CD8-positive, alpha-beta memory T cell (primary cell): ENCODE measurements around the gene PRKAG2. TPM values are rescaled to one million over a fixed set of nuclear protein-coding genes. Genes with fewer than 3 reads are reported as not detected.
A peak's percentile ranks its signal among the peaks of the same experiment; 100 is the strongest.

Experiments used
- CTCF ChIA-PET: fragments of 350-600 bp; sonication (Branson Sonifier 250); formaldehyde crosslinking; loops from one replicate; lab custom pipeline; 2021; ENCODE audit warnings: antibody characterized with exemption; lab: Charles Lee
- POLR2A ChIA-PET: fragments of 350-600 bp; sonication (Branson Sonifier 250); formaldehyde crosslinking; loops from one replicate; lab custom pipeline; 2021; ENCODE audit warnings: antibody characterized with exemption; lab: Charles Lee
- DNase-seq, 5 donors: peaks; one replicate each; pipeline versions ENCODE4 v3.0.0 to v3.0.0-alpha.2; 2020 to 2022; ENCODE audit warnings: mixed read lengths in 1 of 5
- H3K27ac ChIP-seq: one replicate; pipeline ENCODE4 v1.7.0; 2013; ENCODE audit warnings: low read depth, mild to moderate bottlenecking, low read length, moderate library complexity
- H3K27me3 ChIP-seq: 2 replicates; pipeline ENCODE4 v1.7.0; 2013; ENCODE audit warnings: low read length, mild to moderate bottlenecking; ENCODE audit not compliant: insufficient read depth, poor library complexity, severe bottlenecking
- H3K36me3 ChIP-seq: 2 replicates; pipeline ENCODE4 v1.7.0; 2013; ENCODE audit warnings: mild to moderate bottlenecking, low read length, moderate library complexity; ENCODE audit not compliant: insufficient read depth
- H3K4me1 ChIP-seq: 2 replicates; pipeline ENCODE4 v1.7.0; 2013; ENCODE audit warnings: mild to moderate bottlenecking, low read length, moderate library complexity; ENCODE audit not compliant: insufficient read depth
- H3K4me3 ChIP-seq: 2 replicates; pipeline ENCODE4 v1.7.0; 2013; ENCODE audit warnings: mild to moderate bottlenecking, low read length
- H3K9me3 ChIP-seq: 2 replicates; pipeline ENCODE4 v1.7.0; 2013; ENCODE audit warnings: mild to moderate bottlenecking, low read length
- H3K27ac Mint-ChIP-seq, 8 donors: one replicate each; pipeline ENCODE4 v1.8.0; 2020 to 2021; ENCODE audit warnings: mixed read lengths in 8 of 8, mild to moderate bottlenecking in 6 of 8, inconsistent platforms in 3 of 8, moderate library complexity in 3 of 8
- H3K27me3 Mint-ChIP-seq, 2 donors: one replicate each; pipeline ENCODE4 v1.8.0; 2020 to 2021; ENCODE audit warnings: mixed read lengths in 2 of 2, mild to moderate bottlenecking in 1 of 2, moderate library complexity in 1 of 2
- H3K36me3 Mint-ChIP-seq, 3 donors: one replicate each; pipeline ENCODE4 v1.8.0; 2020 to 2021; ENCODE audit warnings: mixed read lengths in 3 of 3, inconsistent platforms in 1 of 3, mild to moderate bottlenecking in 1 of 3
- H3K4me1 Mint-ChIP-seq, 3 donors: one replicate each; pipeline ENCODE4 v1.8.0; 2020 to 2021; ENCODE audit warnings: mixed read lengths in 3 of 3, inconsistent platforms in 1 of 3, mild to moderate bottlenecking in 1 of 3
- H3K4me3 Mint-ChIP-seq, 7 donors: one replicate each; pipeline ENCODE4 v1.8.0; 2020 to 2021; ENCODE audit warnings: mixed read lengths in 7 of 7, mild to moderate bottlenecking in 6 of 7, moderate library complexity in 4 of 7, inconsistent platforms in 2 of 7
- H3K9me3 Mint-ChIP-seq, 5 donors: one replicate each; pipeline ENCODE4 v1.8.0; 2020 to 2022; ENCODE audit warnings: mixed read lengths in 5 of 5, mild to moderate bottlenecking in 3 of 5, moderate library complexity in 2 of 5, inconsistent platforms in 1 of 5
- polyA plus RNA-seq: library from polyadenylated mRNA; unstranded; fragments of 300-500 nt; fragmentation: Illumina TruSeq; gene quantifications from one replicate; pipeline ENCODE4 v1.2.3, GENCODE V29; 2021
- total RNA-seq, 2 experiments: library from RNA; stranded (reverse); gene quantifications; one replicate each; pipeline ENCODE4 v1.2.3, GENCODE V29; 2021

Gene PRKAG2
- total and polyA plus RNA-seq, 3 experiments from 2014 or later: 23.1 to 31.4 (median 27.2) TPM

GRCh38 chr7:151515276-151515565 lies 361.7 kb downstream of the PRKAG2 start:
- CTCF ChIA-PET: no interaction called here
- Mint-ChIP-seq H3K9me3 (peaks cover 0 to 2% (median 0%) of the 10 kb centered on the region in 5 donors), H3K27me3 (peaks cover 0 to 4% of the 10 kb centered on the region in 2 donors), H3K27ac (peak overlapping the region in 2 of 8 donors; percentile 20 to 24), H3K4me1 (peaks cover 64 to 87% (median 86%) of the 10 kb centered on the region in 3 donors), H3K4me3 (peak overlapping the region in 2 of 7 donors; percentile 23 to 34), H3K36me3 (peaks cover 0 to 11% (median 0%) of the 10 kb centered on the region in 3 donors)
- POLR2A ChIA-PET: no interaction called here
- H3K27ac ChIP-seq: no peak overlapping the region
- no peaks in the 10 kb centered on the region for H3K27me3 ChIP-seq
- H3K4me1 ChIP-seq: peaks cover 50% of the 10 kb centered on the region
- no peaks in the 10 kb centered on the region for H3K36me3 ChIP-seq
- H3K4me3 ChIP-seq: no peak overlapping the region
- H3K9me3 ChIP-seq: no peaks in the 10 kb centered on the region
- DNase-seq: no peak

DNA sequence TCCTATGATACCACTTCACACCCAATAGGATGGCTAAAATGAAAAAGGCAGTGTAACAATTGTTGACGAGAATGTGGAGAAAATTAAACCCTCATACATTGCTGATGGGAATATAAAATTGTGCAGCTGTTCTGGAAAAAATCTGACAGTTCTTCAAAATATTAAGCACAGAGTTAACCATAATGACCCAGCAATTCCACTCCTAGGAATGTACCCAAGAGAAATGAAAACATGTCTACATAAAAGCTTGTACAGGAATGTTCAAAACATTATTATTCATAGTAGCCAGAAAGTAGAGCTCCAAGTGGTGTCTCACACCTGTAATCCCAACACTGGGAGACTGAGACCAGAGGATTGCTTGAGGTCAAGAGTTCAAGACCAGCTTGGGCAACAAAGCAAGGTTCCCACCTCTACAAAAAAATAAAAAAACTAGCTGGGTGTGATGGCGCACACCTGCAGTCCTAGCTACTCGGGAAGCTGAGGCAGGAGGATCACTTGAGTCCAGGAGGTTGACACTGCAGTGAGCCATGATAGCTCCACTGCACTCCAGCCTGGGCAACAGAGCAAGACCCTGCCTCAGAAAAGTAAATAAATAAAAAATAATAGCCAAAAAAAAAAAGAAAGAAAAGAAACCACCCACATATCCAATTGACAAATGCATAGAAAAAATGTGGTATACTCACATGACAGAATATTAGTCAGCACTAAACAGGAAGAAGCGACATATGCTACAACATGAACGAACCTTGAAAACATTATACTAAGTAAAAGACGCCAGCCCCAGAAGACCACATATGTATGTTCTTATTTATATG lies 362.2 kb downstream of the PRKAG2 start:
- Mint-ChIP-seq H3K27ac (peak overlapping the region in 3 of 8 donors; percentile 11 to 24 (median 20)), H3K36me3 (peaks cover 0 to 9% (median 0%) of the 10 kb centered on the region in 3 donors), H3K4me3 (peak overlapping the region in 2 of 7 donors; percentile 23 to 34), H3K27me3 (peaks cover 0 to 3% of the 10 kb centered on the region in 2 donors), H3K9me3 (peaks cover 0 to under 1% (median 0%) of the 10 kb centered on the region in 5 donors), H3K4me1 (peaks cover 68 to 88% (median 87%) of the 10 kb centered on the region in 3 donors)
- Histone ChIP-seq H3K9me3 (no peaks in the 10 kb centered on the region), H3K27ac (no peak overlapping the region), H3K27me3 (no peaks in the 10 kb centered on the region), H3K4me3 (no peak overlapping the region), H3K36me3 (no peaks in the 10 kb centered on the region), H3K4me1 (peaks cover 52% of the 10 kb centered on the region)
- ChIA-PET CTCF (interaction anchor here (1.3 kb wide), 1 partner anchor 117 kb away, joined by 3 read pairs; no protein-coding TSS in a partner anchor), POLR2A (no interaction called here)
- DNase-seq: no peak

- H3K9me3 ChIP-seq: no peaks in the 10 kb centered on the region
- Mint-ChIP-seq H3K4me3 (no peak overlapping the region), H3K27me3 (no peaks in the 10 kb centered on the region), H3K36me3 (peaks cover 0 to 3% (median 2%) of the 10 kb centered on the region in 3 donors), H3K27ac (peak overlapping the region in 1 of 8 donors; percentile 35), H3K9me3 (no peaks in the 10 kb centered on the region), H3K4me1 (peaks cover 74 to 97% (median 94%) of the 10 kb centered on the region in 3 donors)
- H3K4me3 ChIP-seq: no peak overlapping the region
- no peak overlapping the region for H3K27ac ChIP-seq
- DNase-seq: no peak
- ChIA-PET POLR2A (no interaction called here), CTCF (no interaction called here)
- H3K4me1 ChIP-seq: peaks cover 59% of the 10 kb centered on the region
- H3K36me3 ChIP-seq: no peaks in the 10 kb centered on the region
- no peaks in the 10 kb centered on the region for H3K27me3 ChIP-seq
Measured at GRCh38 chr7:151513133-151513532, 363.8 kb downstream of the PRKAG2 start.

GRCh38 chr7:151512353-151512752 lies 364.6 kb downstream of the PRKAG2 start:
- CTCF ChIA-PET: no interaction called here
- POLR2A ChIA-PET: no interaction called here

DNA sequence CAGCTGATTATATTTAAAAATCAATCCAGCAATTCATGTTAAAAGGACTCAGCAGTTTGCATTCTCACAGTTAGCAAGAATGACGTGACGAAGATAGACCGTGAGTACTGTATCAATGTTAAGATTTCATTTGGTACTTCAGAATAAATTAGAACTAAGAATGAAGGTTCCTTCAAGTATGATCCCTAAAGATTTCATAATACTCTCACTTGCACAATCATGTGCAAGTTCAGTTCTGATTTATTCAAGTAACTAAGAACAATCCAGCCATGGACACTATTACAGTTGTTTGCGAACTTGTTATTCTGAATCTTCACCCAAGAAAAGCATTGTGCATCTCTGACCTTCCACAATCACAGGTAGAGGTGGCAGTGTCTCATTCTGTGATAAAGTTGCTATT lies 365.0 kb downstream of the PRKAG2 start:
- H3K27me3 Mint-ChIP-seq: no peaks in the 10 kb centered on the region
- Histone ChIP-seq H3K27ac (no peak overlapping the region), H3K4me3 (no peak overlapping the region), H3K27me3 (no peaks in the 10 kb centered on the region), H3K36me3 (no peaks in the 10 kb centered on the region), H3K9me3 (no peaks in the 10 kb centered on the region), H3K4me1 (peaks cover 51% of the 10 kb centered on the region)
- peaks cover 0 to 2% (median 0%) of the 10 kb centered on the region in 3 donors for H3K36me3 Mint-ChIP-seq
- H3K4me1 Mint-ChIP-seq: peaks cover 71 to 97% (median 92%) of the 10 kb centered on the region in 3 donors
- no peak overlapping the region for H3K4me3 Mint-ChIP-seq
- H3K9me3 Mint-ChIP-seq: no peaks in the 10 kb centered on the region
- DNase-seq: no peak
- no peak overlapping the region for H3K27ac Mint-ChIP-seq
- CTCF ChIA-PET: no interaction called here
- POLR2A ChIA-PET: no interaction called here

More at GRCh38 chr7:151512353-151512752, 364.6 kb downstream of the PRKAG2 start:
- Mint-ChIP-seq H3K27me3 (no peaks in the 10 kb centered on the region), H3K4me3 (peak overlapping the region in 1 of 7 donors; percentile 26), H3K27ac (peak overlapping the region in 1 of 8 donors; percentile 11), H3K9me3 (no peaks in the 10 kb centered on the region), H3K4me1 (peaks cover 71 to 97% (median 92%) of the 10 kb centered on the region in 3 donors), H3K36me3 (peaks cover 0 to 2% (median 0%) of the 10 kb centered on the region in 3 donors)
- Histone ChIP-seq H3K27ac (no peak overlapping the region), H3K9me3 (no peaks in the 10 kb centered on the region), H3K4me1 (peaks cover 51% of the 10 kb centered on the region), H3K4me3 (no peak overlapping the region), H3K36me3 (no peaks in the 10 kb centered on the region), H3K27me3 (no peaks in the 10 kb centered on the region)
- no peak for DNase-seq

DNA sequence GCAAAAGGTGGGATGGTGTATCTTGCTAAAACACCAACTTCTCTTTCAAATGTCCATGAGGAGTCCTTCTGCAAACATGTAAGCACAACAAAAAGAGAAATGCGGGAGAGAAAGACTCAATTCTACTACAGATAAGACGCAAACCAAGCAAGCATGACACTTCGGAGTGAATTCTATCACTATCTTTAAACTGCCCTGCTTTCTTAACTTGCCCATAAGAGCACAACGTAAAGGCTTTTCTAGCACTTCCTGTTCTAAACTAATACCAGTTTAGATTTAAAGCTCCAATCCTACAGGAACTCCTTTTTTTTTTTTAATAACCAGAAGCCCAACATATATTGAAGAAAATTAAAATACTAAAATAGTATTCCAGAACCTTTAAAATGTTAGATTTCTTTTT lies 365.6 kb downstream of the PRKAG2 start:
- peaks cover 49% of the 10 kb centered on the region for H3K4me1 ChIP-seq
- Mint-ChIP-seq H3K4me1 (peaks cover 70 to 96% (median 94%) of the 10 kb centered on the region in 3 donors), H3K27ac (no peak overlapping the region), H3K9me3 (no peaks in the 10 kb centered on the region), H3K27me3 (no peaks in the 10 kb centered on the region), H3K4me3 (no peak overlapping the region), H3K36me3 (peaks cover 0 to 2% (median 0%) of the 10 kb centered on the region in 3 donors)
- no peaks in the 10 kb centered on the region for H3K27me3 ChIP-seq
- ChIA-PET POLR2A (no interaction called here), CTCF (interaction anchor here (0.6 kb wide), 1 partner anchor 446 kb away, joined by 3 read pairs; no protein-coding TSS in a partner anchor)
- H3K4me3 ChIP-seq: no peak overlapping the region
- no peaks in the 10 kb centered on the region for H3K9me3 ChIP-seq
- no peak for DNase-seq
- H3K27ac ChIP-seq: no peak overlapping the region
- no peaks in the 10 kb centered on the region for H3K36me3 ChIP-seq

- no peaks in the 10 kb centered on the region for H3K9me3 Mint-ChIP-seq
- CTCF ChIA-PET: interaction anchor here (1.5 kb wide), 1 partner anchor 141 kb away, joined by 5 read pairs; no protein-coding TSS in a partner anchor
Measured at GRCh38 chr7:151509670-151510333, 367.1 kb downstream of the PRKAG2 start.

More at GRCh38 chr7:151509670-151510333, 367.1 kb downstream of the PRKAG2 start:
- Histone ChIP-seq H3K4me3 (no peak overlapping the region), H3K9me3 (no peaks in the 10 kb centered on the region), H3K27ac (no peak overlapping the region), H3K27me3 (no peaks in the 10 kb centered on the region), H3K4me1 (peaks cover 44% of the 10 kb centered on the region), H3K36me3 (no peaks in the 10 kb centered on the region)
- POLR2A ChIA-PET: no interaction called here
- Mint-ChIP-seq H3K4me3 (peak overlapping the region in 1 of 7 donors; percentile 5), H3K4me1 (peaks cover 68 to 94% (median 94%) of the 10 kb centered on the region in 3 donors), H3K27ac (peak overlapping the region in 3 of 8 donors; percentile 4 to 27 (median 9)), H3K27me3 (no peaks in the 10 kb centered on the region), H3K36me3 (peaks cover 0 to 2% (median 0%) of the 10 kb centered on the region in 3 donors)
- DNase-seq: no peak
